ENCODE measurements around the gene CA11. TPM values are rescaled to one million over a fixed set of nuclear protein-coding genes. Genes with fewer than 3 reads are reported as not detected.

CA11 gene
- total RNA-seq, 1 experiment from 2014 or later: 3.8 TPM

DNA sequence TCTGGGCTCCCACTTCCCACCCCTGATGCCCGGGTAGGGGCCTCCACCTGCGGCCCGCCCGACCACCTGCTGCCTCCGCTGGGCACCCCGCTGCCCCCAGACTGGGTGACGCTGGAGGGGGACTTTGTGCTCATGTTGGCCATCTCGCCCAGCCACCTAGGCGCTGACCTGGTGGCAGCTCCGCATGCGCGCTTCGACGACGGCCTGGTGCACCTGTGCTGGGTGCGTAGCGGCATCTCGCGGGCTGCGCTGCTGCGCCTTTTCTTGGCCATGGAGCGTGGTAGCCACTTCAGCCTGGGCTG is 16.7 kb downstream of the CA11 start:
- DNase-seq (ENCODE audit: low read depth): no peak

DNA sequence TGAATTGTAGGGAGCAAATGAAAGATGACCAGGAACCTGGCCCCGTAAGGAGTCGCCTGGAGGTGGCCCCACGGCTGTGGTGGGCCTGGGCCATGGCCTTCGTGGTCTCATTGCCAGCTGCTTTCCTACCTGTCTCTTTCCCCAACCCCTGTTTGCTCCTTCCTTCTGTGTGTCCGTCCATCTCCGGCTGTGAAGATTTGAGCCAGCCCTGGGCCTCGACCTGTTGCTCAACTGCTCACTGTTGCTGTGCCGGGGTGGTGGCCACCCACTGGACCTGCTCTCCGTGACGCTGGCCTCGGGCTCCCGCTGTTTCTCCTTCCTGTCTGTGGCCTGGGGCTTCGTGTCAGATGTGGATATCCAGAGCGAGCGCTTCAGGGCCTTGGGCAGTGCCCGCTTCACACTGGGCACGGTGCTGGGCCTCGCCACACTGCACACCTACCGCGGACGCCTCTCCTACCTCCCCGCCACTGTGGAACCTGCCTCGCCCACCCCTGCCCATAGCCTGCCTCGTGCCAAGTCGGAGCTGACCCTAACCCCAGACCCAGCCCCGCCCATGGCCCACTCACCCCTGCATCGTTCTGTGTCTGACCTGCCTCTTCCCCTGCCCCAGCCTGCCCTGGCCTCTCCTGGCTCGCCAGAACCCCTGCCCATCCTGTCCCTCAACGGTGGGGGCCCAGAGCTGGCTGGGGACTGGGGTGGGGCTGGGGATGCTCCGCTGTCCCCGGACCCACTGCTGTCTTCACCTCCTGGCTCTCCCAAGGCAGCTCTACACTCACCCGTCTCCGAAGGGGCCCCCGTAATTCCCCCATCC is 17.3 kb downstream of the CA11 start:
- DNase-seq (ENCODE audit: low read depth): no peak

DNA sequence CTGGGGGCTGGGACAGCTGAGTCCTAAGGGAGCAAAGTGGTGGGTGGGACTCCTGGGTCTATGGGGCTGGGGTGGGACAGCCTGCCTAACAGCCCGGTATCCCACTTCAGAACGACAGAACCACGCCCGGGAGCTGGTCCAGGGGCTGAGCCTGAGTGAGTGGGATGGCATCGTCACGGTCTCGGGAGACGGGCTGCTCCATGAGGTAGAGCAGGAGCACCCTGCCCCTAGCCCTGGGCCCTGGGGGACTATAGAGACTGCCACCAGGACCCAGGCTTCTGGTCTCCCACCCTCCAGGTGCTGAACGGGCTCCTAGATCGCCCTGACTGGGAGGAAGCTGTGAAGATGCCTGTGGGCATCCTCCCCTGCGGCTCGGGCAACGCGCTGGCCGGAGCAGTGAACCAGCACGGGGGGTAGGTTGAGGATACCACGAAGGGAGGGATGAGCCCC is 18.1 kb downstream of the CA11 start:
- no peak for DNase-seq (ENCODE audit: low read depth)

DNA sequence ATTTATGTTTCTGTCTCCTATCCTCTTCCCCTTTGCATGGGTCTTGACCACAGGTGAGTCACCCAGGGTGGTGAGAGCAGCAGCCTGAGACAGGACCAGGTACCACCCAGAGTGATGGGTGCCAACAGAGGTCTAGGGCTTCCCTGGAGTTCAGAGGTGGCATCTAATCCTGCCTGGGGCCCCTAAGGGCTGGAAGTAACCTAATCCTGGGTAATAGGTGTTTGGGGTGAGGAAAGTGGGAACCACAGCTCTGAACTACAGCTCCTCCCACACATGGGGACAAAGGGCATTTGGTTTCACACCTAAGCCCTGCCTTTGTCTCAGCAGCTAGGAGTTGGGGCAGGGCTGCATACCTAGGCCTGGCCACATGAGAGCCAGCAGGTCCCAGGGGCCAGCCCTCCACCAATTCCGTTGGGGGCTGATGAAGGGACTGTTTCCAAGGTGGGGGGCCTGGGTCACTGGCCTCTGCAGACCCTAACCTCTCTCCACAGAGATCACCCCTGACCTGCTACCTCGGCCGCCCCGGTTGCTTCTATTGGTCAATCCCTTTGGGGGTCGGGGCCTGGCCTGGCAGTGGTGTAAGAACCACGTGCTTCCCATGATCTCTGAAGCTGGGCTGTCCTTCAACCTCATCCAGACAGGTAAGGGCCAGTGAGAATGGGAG is 18.7 kb downstream of the CA11 start:
- DNase-seq (ENCODE audit: low read depth): no peak

DNA sequence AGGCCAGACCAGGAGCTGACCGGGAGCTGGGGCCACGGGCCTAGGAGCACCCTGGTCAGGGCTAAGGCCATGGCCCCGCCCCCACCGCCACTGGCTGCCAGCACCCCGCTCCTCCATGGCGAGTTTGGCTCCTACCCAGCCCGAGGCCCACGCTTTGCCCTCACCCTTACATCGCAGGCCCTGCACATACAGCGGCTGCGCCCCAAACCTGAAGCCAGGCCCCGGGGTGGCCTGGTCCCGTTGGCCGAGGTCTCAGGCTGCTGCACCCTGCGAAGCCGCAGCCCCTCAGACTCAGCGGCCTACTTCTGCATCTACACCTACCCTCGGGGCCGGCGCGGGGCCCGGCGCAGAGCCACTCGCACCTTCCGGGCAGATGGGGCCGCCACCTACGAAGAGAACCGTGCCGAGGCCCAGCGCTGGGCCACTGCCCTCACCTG is 20.1 kb downstream of the CA11 start:
- no peak for DNase-seq (ENCODE audit: low read depth)

DNA sequence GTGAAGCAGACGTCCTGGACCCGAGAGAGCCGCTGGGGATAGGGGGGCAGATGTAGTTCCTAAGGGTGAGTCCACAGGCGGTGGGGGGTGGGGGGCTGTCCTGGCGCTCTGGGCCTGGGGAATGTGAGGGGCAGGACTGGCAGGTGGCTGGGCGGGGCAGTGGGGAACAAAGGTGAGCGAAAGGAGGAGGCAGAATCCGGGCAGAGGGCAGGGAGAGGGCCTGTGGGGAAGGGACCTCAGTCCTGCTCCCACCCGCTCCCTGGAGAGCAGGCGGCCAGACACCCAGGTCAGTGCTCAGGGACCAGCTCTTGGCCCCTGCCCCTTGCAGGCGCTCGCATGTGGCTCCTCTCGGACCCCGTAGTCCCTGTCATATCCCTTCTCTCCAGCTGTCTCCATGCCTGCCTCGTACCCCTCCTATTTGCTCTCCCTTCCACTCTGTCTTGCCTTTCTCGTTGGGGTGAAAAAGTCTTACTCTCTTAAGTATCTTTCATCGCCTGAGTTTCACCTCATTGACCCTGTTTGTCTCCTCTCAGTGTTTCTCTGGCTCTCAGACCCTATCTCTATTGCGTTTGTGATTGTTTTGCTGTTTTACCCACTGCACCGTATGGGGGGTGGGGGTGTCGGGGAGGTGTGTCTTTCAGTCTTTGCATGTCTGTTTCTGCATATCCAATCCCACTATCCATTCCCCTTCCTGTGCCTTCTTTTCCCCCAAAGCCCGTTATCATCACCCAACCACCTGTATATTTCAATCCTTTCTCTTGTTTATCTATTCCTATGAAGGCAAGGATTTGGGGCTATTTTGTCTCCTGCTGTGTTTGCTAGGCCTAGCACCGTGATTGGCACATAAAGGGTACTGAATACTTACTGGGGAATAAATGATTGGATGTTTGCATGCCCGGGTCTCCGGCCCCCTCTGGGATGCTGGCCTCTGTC is 20.9 kb downstream of the CA11 start:
- DNase-seq (ENCODE audit: low read depth): no peak

DNA sequence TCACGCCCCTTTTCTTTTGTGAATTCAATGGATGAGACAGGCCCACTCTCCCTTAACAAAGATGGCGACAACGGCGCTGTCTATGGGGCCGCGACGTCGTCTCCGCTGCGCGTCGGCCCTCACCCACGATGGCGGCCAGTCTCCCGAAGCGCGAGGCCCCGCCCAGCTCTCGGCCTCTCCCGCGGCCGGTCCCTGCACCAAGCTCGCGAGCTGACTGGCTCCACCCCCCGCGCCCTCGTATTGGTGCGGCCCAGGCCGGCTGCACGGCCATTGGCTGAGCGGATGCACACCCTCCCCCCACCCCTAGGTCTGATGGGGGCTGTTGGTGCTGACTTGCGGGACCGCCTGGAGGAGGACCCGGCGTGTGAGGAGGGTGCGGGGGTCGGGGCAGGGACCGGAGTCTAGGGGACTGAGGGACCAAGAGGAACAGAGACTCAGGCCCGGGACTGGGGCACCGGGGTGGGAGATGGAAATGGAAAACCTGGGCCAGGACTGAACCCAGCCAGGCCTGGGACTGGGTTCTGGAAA is 21.9 kb downstream of the CA11 start:
- DNase-seq (ENCODE audit: low read depth): peak; percentile 97

DNA sequence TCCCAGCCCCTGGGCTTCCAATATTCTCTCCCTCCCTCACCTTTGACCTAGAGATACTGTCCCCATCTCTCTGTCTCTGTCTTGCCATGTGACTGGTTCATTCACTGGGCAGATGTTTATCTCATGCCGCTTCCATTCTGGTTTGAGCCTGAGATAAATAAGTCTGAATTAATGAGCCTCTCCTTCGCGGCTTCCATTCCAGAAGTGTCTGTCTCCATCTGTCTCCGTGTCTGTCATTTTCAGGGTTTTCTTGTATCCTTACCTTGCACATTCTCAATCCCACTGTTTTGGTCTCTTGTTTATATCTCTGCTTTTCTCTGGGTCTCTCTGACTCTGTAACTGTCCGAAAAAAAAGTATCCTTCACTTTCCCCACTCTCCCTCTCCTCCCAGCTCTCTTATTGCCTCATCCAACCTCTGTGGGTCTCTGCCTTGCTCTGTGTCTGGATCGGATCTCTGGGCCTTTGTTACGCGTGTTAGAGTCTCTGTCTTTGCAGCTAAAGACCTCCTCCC is 22.4 kb downstream of the CA11 start:
- DNase-seq (ENCODE audit: low read depth): no peak

DNA sequence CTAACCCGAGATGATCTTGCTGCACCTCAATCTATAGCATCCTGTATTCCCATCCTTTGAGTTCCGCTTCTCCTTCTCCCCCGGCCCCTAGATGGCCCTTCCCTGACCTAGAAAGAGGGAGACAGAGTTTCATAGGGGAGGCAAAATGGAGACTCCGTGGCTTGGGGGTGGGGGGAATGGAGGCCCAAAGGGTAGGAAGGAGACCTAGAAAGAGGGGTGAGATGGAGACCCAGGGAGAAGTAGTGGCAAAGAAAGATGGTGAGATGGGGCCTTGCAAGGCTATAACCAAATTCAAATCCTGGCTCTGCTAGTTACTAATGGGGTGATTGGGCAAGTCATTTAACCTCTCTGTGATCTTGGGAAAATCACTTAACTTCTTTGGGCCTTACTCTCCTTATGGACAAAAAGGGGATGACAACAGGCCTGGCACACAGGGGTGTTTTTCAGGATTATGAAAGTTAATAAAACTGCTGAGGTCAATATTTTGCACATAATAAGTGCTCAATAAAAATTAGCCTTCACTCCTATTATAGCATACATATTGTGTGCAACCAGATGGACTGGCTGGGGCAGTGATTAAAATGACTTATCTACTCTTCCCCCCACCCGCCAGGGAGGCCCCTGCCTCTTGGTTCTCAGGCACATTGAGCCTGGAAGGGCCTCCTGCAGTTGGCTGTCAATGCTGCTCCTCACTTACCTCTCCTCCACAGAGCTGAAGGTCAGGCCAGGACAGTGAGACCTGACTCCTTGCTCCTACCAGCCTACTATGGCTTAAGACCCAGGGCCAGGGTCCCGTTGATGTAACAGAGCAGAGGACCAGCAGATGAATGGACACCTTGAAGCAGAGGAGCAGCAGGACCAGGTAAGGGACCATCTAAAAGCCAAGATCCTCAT is 26.0 kb downstream of the CA11 start:
- no peak for DNase-seq (ENCODE audit: low read depth)

DNA sequence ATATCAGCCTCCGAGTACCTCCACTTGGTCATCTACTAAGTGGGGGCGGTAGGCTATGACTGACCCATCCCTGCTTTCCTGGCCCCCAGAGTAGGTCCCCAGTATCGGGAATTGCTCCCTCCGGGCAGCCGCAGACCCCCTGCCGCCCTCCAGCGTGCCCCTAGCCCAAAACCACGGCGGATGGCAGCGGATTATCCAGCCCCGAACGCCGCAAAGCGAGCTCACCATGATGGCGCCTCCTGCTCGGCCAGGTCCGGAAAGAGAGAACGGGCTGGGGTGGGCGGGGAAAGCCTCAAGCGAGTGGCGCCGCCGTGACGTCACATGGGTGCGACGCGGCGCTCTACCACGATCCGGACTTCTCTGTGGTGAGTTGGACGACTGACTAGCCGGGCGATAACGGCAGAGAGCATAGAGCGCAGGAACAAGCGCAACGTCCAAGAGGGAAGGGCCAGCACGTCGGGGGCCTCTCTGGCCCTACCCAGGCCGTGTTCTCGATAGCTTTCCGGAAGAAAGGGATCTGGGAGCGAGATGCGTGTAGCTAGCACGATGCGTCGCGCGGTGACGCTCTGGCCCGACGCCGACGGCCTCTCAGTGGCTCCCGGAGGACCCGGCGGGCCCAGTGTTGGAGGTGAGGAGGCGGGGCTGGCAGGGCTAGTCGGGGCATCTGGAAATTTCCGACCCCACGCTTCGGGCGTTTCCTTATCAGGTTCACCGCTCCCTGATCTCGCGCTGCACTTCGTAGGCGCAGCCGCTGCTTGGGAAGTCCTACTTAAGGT is 26.9 kb downstream of the CA11 start, which contains the start of the genes RPL18 and SPHK2:
TSS of gene RPL18 (minus strand) at position 263 of the 776 bp plus-strand sequence. CDS start at position 228, 35 bp downstream.
TSS of gene SPHK2 (plus strand) at position 591 of the 776 bp plus-strand sequence. CDS start 1,009 bp downstream, outside the sequence.
- DNase-seq (ENCODE audit: low read depth): peak; percentile 100

DNA sequence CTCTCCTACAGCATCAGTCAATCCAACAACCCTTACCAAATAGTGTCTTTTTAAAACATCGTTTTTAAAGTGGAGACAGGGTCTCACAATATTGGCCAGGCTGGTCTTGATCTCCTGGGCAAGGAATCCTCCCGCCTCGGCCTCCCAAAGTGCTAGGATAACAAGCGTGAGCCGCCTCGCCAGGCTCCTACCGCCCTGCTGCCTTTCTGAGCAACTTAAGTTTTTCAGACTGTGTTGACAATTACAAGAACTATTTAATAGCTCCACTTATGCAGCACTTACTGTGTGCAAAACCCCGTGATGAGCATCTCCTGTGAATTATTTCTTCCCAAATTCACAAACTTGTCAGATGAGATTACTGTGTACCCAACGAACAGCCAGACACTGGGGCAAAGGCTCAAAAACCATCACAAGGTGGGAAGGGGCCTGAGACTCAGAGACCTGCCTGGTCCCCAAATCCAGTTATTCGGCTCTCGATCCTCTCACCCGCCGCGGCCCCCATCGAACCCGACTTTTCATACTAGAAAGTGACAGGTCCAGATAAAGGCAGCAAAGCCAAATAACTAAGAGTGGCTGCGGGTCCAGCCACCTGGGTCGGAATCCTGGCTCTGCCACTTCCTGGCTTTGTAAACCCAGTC is 27.6 kb downstream of the CA11 start:
- no peak for DNase-seq (ENCODE audit: low read depth)

DNA sequence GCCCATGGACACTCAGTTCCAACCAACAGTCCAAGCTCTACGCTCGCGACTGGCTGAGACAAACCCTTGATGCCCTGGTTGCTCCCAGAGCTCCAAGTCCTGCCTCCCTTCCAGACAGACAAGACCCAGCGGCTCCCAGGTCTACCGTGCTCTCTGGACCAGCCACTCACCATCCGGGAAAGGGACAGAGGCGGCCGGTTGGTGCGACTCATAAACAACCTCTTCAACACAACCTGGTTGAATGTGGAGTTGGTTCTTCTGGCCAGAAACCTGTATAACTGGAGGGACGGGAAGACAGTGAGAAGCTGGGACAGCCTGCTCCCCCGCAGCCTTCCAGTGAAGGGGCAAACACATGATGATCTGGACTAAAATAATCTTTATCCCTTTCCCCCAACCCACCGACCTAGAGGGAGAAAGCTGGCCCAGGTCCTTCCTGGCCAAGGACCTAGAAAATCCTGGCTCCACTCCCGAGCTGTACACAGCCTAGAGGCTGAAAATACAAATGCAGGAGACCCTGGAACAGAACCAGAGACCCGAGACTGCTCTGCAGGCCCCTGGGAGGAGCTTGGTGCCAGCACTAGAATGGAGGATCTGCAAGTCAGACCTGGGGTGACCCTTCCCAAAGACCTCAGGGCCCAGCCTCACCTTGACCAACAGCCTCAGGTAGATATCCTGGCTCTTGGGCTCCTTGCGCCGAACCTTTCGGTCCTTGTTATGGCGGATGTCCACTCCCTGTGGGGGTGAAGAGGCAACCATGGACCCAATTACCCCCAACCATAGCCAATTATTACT is 28.6 kb downstream of the CA11 start:
- DNase-seq (ENCODE audit: low read depth): no peak

DNA sequence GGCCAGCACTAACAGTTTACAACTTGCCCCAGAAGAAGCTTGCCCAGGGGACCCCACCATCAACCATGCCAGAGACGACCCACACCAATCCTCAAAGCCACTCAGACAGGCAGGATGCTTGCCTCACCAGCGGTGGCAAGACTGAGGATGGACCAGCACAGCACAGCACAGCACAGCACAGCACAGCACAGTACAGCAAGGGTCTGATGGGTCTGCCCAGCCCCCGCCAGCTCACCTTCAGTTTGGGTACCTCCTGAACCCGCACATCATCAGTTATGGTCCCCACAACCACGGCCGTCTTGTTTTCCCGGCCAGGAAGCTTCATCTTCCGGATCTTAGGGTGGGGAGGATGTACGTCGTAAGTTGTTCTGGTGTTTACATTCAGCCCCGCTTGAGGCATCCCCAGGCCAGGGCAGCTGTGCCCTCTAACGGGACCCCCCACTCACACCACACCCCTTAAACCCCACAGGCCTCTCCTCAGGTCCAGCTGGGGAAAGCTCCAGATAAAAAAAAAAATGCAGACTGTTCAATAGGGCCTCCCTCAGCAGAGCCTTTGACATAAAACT is 29.4 kb downstream of the CA11 start:
- DNase-seq (ENCODE audit: low read depth): no peak

DNA sequence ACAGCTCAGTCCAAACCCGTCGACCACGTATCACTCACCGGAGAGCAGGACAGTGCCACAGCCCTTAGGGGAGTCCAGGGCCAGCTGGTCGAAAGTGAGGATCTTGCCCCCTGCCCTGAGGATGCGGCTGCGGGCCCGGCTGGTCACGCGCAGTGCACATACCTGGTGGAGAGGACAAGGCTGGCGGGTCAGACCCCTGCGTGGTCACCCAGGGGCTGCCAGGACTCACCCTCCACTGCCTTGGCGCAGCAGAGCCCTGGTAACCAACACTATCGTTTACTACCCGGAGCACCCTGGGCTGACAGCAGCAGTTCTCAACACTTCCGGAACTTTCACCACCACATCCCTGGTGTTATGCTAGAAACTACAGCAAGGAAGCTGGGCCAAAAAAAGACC is 29.9 kb downstream of the CA11 start:
- DNase-seq (ENCODE audit: low read depth): no peak

DNA sequence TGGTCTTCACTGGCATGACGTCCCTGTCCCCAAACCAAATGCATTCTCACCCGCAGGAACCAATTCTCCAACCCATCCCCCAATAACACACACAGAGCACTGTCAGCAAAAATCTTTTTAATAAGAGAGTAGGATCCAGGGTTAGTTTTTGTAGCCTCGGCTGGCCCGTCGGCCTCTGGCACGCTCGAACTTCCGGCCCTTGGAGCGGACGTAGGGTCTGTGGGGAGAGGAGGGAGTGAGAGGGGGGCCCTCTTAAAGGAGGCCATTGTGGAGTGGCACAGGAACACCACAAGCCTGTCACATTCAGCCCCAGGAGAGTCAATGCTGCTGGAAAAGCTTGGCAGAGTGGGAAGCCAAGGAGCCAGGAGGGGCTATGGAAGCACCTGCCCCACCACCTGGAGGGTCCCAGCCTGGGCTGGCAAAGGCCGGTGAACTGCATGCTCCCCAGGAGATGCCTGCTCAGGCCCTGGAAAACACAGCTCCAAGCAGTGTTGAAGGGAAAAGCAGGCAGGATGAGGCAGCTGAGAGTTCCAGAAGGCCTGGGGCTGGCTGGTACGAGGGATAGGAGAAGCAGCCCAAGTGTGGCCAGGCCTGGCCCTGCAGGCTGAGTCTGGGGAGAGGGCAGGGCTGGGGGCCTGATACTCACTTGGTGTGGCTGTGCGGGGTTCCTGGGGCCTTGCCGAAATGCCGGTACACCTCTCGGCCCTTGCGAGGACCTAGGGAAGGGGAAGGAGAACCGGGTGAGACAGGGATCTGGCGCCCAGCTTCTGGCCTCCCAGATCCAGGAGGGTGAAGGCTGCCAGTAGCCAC is 30.6 kb downstream of the CA11 start:
- DNase-seq (ENCODE audit: low read depth): no peak

DNA sequence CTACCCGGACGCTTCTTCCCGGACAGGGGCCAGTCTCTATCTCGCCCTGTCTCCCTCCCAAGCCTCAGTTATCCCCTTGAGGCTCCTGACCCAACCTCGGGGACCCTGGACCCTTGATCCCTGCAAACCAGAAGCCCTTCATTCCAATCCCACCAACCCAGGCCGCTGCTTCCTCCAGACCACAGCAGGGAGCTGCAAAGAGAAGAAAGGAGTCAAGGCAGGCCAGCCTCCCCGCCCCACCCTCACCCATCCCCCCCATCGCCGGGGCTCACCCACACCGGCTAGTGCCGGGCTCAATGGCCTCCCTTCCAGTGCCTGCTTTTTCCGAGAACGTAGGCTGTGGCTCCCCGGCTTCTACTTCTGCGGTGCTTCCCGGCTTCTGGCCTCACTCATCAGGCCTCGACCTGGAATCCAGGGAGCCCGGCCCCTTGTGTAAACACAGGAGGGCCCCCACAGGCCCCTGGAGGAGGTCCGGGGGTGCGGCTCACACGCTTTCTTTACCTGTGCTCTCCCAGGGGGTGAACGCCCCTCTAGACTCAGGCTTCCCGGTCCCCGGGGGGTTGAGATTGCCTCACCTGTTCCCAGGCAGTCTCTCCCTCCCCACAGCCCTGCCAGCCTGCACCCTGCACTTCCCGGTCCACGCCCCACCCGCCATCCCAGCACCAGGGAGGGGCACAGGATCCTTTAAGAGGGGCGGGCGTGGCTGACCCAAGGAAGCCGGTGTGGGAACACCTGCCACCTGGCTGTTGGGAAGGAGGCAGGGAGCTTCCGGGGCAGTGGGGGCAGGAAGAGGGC is 31.4 kb downstream of the CA11 start, which contains the start of gene FAM83E:
TSS of gene FAM83E (minus strand) at position 641 of the 795 bp plus-strand sequence. CDS start 1,704 bp downstream, outside the sequence.
- no peak for DNase-seq (ENCODE audit: low read depth)
